ENCODE measurements around the gene SERPINB10.

The SERPINB10 gene

GRCh38 chr18:63903851-63904570 lies 3.7 kb upstream of the SERPINB10 start (continued):
- no peak for TF ChIP-seq TCF7L2 (IDR thresholded peaks at IDR 0.05; ENCODE audit: borderline replicate concordance, low read depth, low read length)
- no peak for TF ChIP-seq ZNF362 (tag by site-specific recombination; IDR thresholded peaks at IDR 0.05)
- no peak for TF ChIP-seq ZNF677 (tag by site-specific recombination; IDR thresholded peaks at IDR 0.05)
- TF ChIP-seq ZNF707 (tag by site-specific recombination; IDR thresholded peaks at IDR 0.05) = no peak
- TF ChIP-seq ZNF24 (tag by site-specific recombination; IDR thresholded peaks at IDR 0.05) = no peak
- TF ChIP-seq ZBTB6 (tag by site-specific recombination; IDR thresholded peaks at IDR 0.05) = no peak
- no peak for TF ChIP-seq ZNF423 (tag by site-specific recombination; IDR thresholded peaks at IDR 0.05)
- TF ChIP-seq ZNF302 (tag by site-specific recombination; IDR thresholded peaks at IDR 0.05; ENCODE audit: low read depth) = no peak
- TF ChIP-seq ZBTB26 (tag by site-specific recombination; optimal IDR thresholded peaks at IDR 0.05) = no peak
- TF ChIP-seq ZNF596 (tag by site-specific recombination; IDR thresholded peaks at IDR 0.05) = no peak

- H3K36me3 ChIP-seq (ENCODE audit: control insufficient read depth in 2 of 2, insufficient read depth in 1 of 2, low read length in 2 of 2) = no peaks in the 10 kb centered on the region
- ChIA-PET CTCF (no interaction called here), POLR2A (no interaction called here)
Measured at GRCh38 chr18:63904694-63905093, 3.1 kb upstream of the SERPINB10 start.

More at GRCh38 chr18:63904694-63905093, 3.1 kb upstream of the SERPINB10 start:
- TF ChIP-seq ZFP69B (tag by site-specific recombination; IDR thresholded peaks at IDR 0.05) (no peak), ZNF155 (tag by site-specific recombination; IDR thresholded peaks at IDR 0.05) (no peak), ZNF670 (tag by site-specific recombination; IDR thresholded peaks at IDR 0.05; ENCODE audit: low read depth) (no peak), ZNF223 (tag by site-specific recombination; IDR thresholded peaks at IDR 0.05) (no peak), PRDM6 (tag by site-specific recombination; IDR thresholded peaks at IDR 0.05) (no peak), ZNF311 (tag by site-specific recombination; IDR thresholded peaks at IDR 0.05; ENCODE audit: borderline replicate concordance) (no peak), ZNF37A (tag by site-specific recombination; IDR thresholded peaks at IDR 0.05) (no peak), ZBTB49 (tag by site-specific recombination; IDR thresholded peaks at IDR 0.05; ENCODE audit: low read depth) (no peak), ZNF394 (tag by site-specific recombination; IDR thresholded peaks at IDR 0.05; ENCODE audit: borderline replicate concordance) (no peak)
- Histone ChIP-seq H3K27ac (ENCODE audit: extremely low read depth, low read depth, low read length) (no peak overlapping the region), H3K4me1 (ENCODE audit: control insufficient read depth, insufficient read depth, low read length) (no peaks in the 10 kb centered on the region), H3K9me3 (ENCODE audit: control insufficient read depth, insufficient read depth, low read depth, low read length) (no peaks in the 10 kb centered on the region), H3K4me3 (ENCODE audit: low read depth, low read length) (no peak overlapping the region)

All from HEK293 (cell line).